Loucy (cell line): ENCODE results near the gene ADAMTS20.
A peak's percentile ranks its signal among the peaks of the same experiment; 100 is the strongest.

ENCODE experiments used
- H2AFZ ChIP-seq: fragments of 200-600 bp; sonication (generic); 2 replicates; pipeline ENCODE4 v1.6.0; 2016; ENCODE audit warnings: antibody characterized with exemption, mild to moderate bottlenecking, low read length, moderate library complexity
- H3F3A ChIP-seq: fragments of 200-600 bp; 2 replicates; pipeline ENCODE4 v1.6.0; 2016; ENCODE audit warnings: antibody characterized with exemption, low read depth, mild to moderate bottlenecking
- H3K27me3 ChIP-seq: fragments of 200-600 bp; sonication (generic); 2 replicates; pipeline ENCODE4 v1.6.1; 2014; ENCODE audit warnings: low read length, mild to moderate bottlenecking; ENCODE audit not compliant: insufficient read depth, poor library complexity, severe bottlenecking
- H3K36me3 ChIP-seq: fragments of 200-600 bp; sonication (generic); 2 replicates; pipeline ENCODE4 v1.6.1; 2016; ENCODE audit warnings: low read length; ENCODE audit not compliant: insufficient read depth
- H3K4me1 ChIP-seq: fragments of 200-600 bp; sonication (generic); 2 replicates; pipeline ENCODE4 v1.5.1; 2014; ENCODE audit warnings: low read length, mild to moderate bottlenecking; ENCODE audit not compliant: insufficient read depth, poor library complexity, severe bottlenecking
- H3K4me2 ChIP-seq: fragments of 200-600 bp; sonication (generic); 2 replicates; pipeline ENCODE4 v1.6.0; 2014; ENCODE audit warnings: antibody characterized with exemption, low read length, low read depth, mild to moderate bottlenecking; ENCODE audit not compliant: poor library complexity, severe bottlenecking
- H3K4me3 ChIP-seq: fragments of 200-600 bp; sonication (generic); 2 replicates; pipeline ENCODE4 v1.5.1; 2014; ENCODE audit warnings: low read length, mild to moderate bottlenecking, mixed read lengths; ENCODE audit not compliant: poor library complexity, severe bottlenecking
- H3K79me2 ChIP-seq: fragments of 200-600 bp; sonication (generic); 2 replicates; pipeline ENCODE4 v1.6.1; 2014; ENCODE audit warnings: low read length; ENCODE audit not compliant: insufficient read depth
- H3K9ac ChIP-seq: fragments of 200-600 bp; sonication (generic); 2 replicates; pipeline ENCODE4 v1.6.0; 2014; ENCODE audit warnings: mild to moderate bottlenecking, low read depth, low read length, moderate library complexity; ENCODE audit not compliant: poor library complexity, severe bottlenecking
- H3K9me2 ChIP-seq: fragments of 200-600 bp; sonication (generic); replicated peaks from 2 replicates; pipeline ENCODE4 v1.6.1; 2016; ENCODE audit warnings: low read depth, low read length, mixed read lengths
- H3K9me3 ChIP-seq: fragments of 200-600 bp; sonication (generic); 2 replicates; pipeline ENCODE4 v1.6.1; 2014; ENCODE audit warnings: mild to moderate bottlenecking, antibody characterized with exemption, low read length, low read depth; ENCODE audit not compliant: insufficient read depth
- H4K20me1 ChIP-seq: fragments of 200-600 bp; sonication (generic); 2 replicates; pipeline ENCODE4 v1.6.0; 2014; ENCODE audit warnings: antibody characterized with exemption, low read length, mild to moderate bottlenecking; ENCODE audit not compliant: insufficient read depth, poor library complexity, severe bottlenecking
- EZH2phosphoT487 ChIP-seq: fragments of 200-600 bp; IDR thresholded peaks from 2 replicates; pipeline ENCODE4 v1.6.1; 2018; ENCODE audit warnings: antibody characterized with exemption, mild to moderate bottlenecking, moderate library complexity, borderline replicate concordance
- TF ChIP-seq, protein P1 (sequence below): fragments of 200-600 bp; sonication (generic); conservative IDR thresholded peaks from 2 replicates; pipeline ENCODE4 v1.5.1; 2014; ENCODE audit warnings: mild to moderate bottlenecking, antibody characterized with exemption, low read length

The ADAMTS20 gene

DNA sequence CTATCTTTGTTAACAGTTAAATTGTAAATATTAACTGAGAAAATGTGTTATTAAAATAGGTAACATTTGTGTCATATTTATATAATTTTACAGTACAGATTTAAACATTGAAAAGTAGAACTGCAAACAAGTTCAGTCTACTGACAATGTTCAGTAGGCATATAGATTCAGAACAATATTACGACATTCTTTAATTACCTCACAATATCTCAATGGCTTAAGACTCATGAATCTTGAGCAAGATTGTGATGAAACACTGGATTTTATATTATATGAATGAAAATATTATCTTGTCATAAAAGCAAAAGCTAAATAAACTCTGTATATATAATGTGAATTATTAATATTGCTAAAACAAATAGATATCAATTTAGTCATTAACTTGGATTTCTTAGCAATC is 194.9 kb downstream of the ADAMTS20 start:
- no peaks in the 10 kb centered on the region for H3K4me1 ChIP-seq
- no peaks in the 10 kb centered on the region for H3K9me3 ChIP-seq
- no peaks in the 10 kb centered on the region for H4K20me1 ChIP-seq
- H3F3A ChIP-seq: no peaks in the 10 kb centered on the region
- no peak overlapping the region for H3K9ac ChIP-seq
- H3K79me2 ChIP-seq: no peaks in the 10 kb centered on the region
- H2AFZ ChIP-seq: no peak overlapping the region
- no peaks in the 10 kb centered on the region for H3K36me3 ChIP-seq
- TF ChIP-seq EZH2phosphoT487: no peak
- TF ChIP-seq, protein P1, sequence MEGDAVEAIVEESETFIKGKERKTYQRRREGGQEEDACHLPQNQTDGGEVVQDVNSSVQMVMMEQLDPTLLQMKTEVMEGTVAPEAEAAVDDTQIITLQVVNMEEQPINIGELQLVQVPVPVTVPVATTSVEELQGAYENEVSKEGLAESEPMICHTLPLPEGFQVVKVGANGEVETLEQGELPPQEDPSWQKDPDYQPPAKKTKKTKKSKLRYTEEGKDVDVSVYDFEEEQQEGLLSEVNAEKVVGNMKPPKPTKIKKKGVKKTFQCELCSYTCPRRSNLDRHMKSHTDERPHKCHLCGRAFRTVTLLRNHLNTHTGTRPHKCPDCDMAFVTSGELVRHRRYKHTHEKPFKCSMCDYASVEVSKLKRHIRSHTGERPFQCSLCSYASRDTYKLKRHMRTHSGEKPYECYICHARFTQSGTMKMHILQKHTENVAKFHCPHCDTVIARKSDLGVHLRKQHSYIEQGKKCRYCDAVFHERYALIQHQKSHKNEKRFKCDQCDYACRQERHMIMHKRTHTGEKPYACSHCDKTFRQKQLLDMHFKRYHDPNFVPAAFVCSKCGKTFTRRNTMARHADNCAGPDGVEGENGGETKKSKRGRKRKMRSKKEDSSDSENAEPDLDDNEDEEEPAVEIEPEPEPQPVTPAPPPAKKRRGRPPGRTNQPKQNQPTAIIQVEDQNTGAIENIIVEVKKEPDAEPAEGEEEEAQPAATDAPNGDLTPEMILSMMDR: no peak
- H3K4me2 ChIP-seq: no peak overlapping the region
- no peak overlapping the region for H3K4me3 ChIP-seq
- no peaks in the 10 kb centered on the region for H3K9me2 ChIP-seq
- no peaks in the 10 kb centered on the region for H3K27me3 ChIP-seq

DNA sequence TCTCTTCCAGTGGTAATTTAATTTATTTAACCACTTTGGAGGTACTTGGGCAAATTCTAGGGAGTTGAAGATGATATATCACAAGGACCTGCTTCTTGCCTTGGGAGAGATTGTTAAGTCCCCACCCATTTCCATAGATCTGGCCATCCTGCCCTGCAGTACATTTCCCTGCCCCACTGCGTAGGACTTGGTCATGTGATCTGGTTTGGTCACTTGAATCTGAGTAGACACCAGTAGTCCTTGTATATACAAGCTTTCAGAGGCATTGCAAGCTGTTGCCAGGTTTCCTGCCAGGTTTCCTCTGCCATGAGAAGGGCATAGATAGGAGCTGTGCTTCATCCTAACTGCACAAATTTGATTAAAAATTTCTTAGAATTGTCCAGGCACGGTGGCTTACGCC is 200.0 kb downstream of the ADAMTS20 start:
- Histone ChIP-seq H3K9me3 (no peaks in the 10 kb centered on the region), H3K4me1 (no peaks in the 10 kb centered on the region), H3K4me2 (no peak overlapping the region), H3K36me3 (no peaks in the 10 kb centered on the region), H4K20me1 (no peaks in the 10 kb centered on the region), H3K79me2 (no peaks in the 10 kb centered on the region), H3K9ac (no peak overlapping the region), H3K27me3 (no peaks in the 10 kb centered on the region), H2AFZ (no peak overlapping the region), H3K4me3 (no peak overlapping the region), H3F3A (no peaks in the 10 kb centered on the region), H3K9me2 (no peaks in the 10 kb centered on the region)
- TF ChIP-seq, protein P1: no peak
- no peak for TF ChIP-seq EZH2phosphoT487

- Histone ChIP-seq H3K9me3 (peaks cover 5% of the 10 kb centered on the region; the same call in 1 of the 2 replicates), H3K27me3 (no peaks in the 10 kb centered on the region), H3K4me3 (no peak overlapping the region), H3K9me2 (no peaks in the 10 kb centered on the region), H2AFZ (no peak overlapping the region), H3K4me1 (no peaks in the 10 kb centered on the region), H3K36me3 (no peaks in the 10 kb centered on the region), H4K20me1 (no peaks in the 10 kb centered on the region), H3K79me2 (no peaks in the 10 kb centered on the region), H3K9ac (no peak overlapping the region), H3K4me2 (no peak overlapping the region), H3F3A (no peaks in the 10 kb centered on the region)
- TF ChIP-seq EZH2phosphoT487: no peak
- TF ChIP-seq, protein P1: peak; percentile 54
Measured at GRCh38 chr12:43349863-43350262, 202.1 kb downstream of the ADAMTS20 start.
